ENCODE data around the gene CRCP. TPM values are rescaled to one million over a fixed set of nuclear protein-coding genes. Genes with fewer than 3 reads are reported as not detected.

CRCP gene
- total and polyA plus RNA-seq, 2 of the 13 experiments (the other 11 are each of a cell fraction or from before 2014, with no cell fraction given): 22.7 to 31.0 TPM

DNA sequence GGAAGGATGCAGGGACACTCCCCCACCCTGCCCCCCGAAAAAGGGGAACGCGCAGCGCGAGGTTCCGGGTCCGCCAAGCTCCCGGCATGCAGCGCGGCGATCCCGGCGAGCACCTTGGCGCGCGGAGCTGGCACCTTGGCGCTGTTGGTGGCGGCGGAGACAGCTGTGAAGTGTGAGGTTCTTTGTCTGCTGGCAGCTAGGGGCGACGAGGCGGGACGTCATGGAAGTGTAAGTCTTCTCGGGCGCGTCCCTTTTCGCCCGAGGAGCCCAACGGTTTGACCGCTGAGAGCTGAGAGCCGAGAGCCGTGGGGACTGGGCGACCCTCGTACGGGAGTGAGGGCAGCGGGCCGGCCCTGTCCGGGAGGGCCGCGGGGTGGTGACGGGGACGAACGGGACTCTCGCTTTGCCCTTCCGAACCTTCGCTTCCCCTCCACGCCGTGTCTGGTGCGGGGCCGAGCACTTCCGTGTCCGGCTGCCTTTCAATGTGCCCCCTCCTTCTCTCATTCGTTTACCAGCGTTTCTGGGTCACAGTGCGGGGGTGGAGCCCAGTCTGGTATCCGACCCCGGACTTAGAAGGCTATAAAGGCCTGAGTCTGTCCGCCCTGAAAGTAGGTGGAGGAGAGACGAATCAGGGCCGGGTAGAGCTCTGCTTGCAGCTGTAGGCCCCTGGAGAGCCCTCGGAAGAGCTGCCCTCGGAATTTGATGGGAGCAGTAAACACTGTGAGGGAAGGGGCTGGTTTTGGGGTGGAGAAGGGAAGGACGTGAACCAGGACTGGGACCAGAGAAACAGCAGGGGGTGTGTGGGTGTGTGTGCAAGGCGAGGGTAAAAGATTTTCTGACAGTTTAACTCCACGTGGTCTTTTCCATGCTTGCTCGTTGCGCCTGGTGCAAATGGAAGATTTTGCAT lies at the start of gene CRCP (continued):
- TF ChIP-seq, protein P1, sequence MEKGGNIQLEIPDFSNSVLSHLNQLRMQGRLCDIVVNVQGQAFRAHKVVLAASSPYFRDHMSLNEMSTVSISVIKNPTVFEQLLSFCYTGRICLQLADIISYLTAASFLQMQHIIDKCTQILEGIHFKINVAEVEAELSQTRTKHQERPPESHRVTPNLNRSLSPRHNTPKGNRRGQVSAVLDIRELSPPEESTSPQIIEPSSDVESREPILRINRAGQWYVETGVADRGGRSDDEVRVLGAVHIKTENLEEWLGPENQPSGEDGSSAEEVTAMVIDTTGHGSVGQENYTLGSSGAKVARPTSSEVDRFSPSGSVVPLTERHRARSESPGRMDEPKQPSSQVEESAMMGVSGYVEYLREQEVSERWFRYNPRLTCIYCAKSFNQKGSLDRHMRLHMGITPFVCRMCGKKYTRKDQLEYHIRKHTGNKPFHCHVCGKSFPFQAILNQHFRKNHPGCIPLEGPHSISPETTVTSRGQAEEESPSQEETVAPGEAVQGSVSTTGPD (CRISPR knock-in tag; IDR thresholded peaks at IDR 0.05): no peak
- peak; percentile 61 for TF ChIP-seq IRF2 (CRISPR knock-in tag; IDR thresholded peaks at IDR 0.05)
- TF ChIP-seq SIN3A (IDR thresholded peaks at IDR 0.05; ENCODE audit: borderline replicate concordance, low read depth, low read length): peak; percentile 87
- TF ChIP-seq MAFG (CRISPR knock-in tag; IDR thresholded peaks at IDR 0.05): no peak
- peak; percentile 93 for TF ChIP-seq SAFB2 (CRISPR knock-in tag; IDR thresholded peaks at IDR 0.05; ENCODE audit: borderline replicate concordance, low read depth)
- 0 out of 2 replicates have a peak, but pooled peaks have one; percentile 56 for TF ChIP-seq ZMAT3 (CRISPR knock-in tag; conservative IDR thresholded peaks at IDR 0.05)
- TF ChIP-seq PRPF4 (IDR thresholded peaks at IDR 0.05; ENCODE audit: low read depth, low read length, poor library complexity, severe bottlenecking): no peak
- TF ChIP-seq RFX1 (IDR thresholded peaks at IDR 0.05): no peak
- 0 out of 2 replicates have a peak, but pooled peaks have one; percentile 80 for TF ChIP-seq ZNF724P (CRISPR knock-in tag; IDR thresholded peaks at IDR 0.05; ENCODE audit: borderline replicate concordance)
- peak; percentile 42 for TF ChIP-seq YY1 (IDR thresholded peaks at IDR 0.05; ENCODE audit: insufficient read depth, insufficient replicate concordance, low read depth, low read length)
- TF ChIP-seq NCOR1 (IDR thresholded peaks at IDR 0.05; ENCODE audit: borderline replicate concordance, low read length): no peak
- no peak for TF ChIP-seq ZNF337 (CRISPR knock-in tag; IDR thresholded peaks at IDR 0.05; ENCODE audit: borderline replicate concordance, low read depth)
- peak; percentile 20; the same call in 1 of the 2 replicates for TF ChIP-seq KLF11 (CRISPR knock-in tag; IDR thresholded peaks at IDR 0.05)
- TF ChIP-seq, protein P2, sequence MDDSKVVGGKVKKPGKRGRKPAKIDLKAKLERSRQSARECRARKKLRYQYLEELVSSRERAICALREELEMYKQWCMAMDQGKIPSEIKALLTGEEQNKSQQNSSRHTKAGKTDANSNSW (CRISPR knock-in tag; IDR thresholded peaks at IDR 0.05; ENCODE audit: borderline replicate concordance): no peak
- no peak; the same call in 1 of the 2 replicates for TF ChIP-seq GATA4 (IDR thresholded peaks at IDR 0.05; ENCODE audit: borderline replicate concordance, low read depth)
- no peak; the same call in 1 of the 2 replicates for TF ChIP-seq HDAC2 (CRISPR knock-in tag; IDR thresholded peaks at IDR 0.05)
- TF ChIP-seq ZNF253 (CRISPR knock-in tag; IDR thresholded peaks at IDR 0.05; ENCODE audit: borderline replicate concordance): peak; percentile 66; the same call in 1 of the 2 replicates
- TF ChIP-seq HOXA5 (CRISPR knock-in tag; IDR thresholded peaks at IDR 0.05): 0 out of 2 replicates have a peak, but pooled peaks have one; percentile 55
- no peak for TF ChIP-seq GTF2F1 (IDR thresholded peaks at IDR 0.05; ENCODE audit: low read length)
- TF ChIP-seq MAFK (conservative IDR thresholded peaks at IDR 0.05 in 1 of 2, IDR thresholded peaks at IDR 0.05 in 1 of 2; ENCODE audit: low read length in 2 of 2): no peak
- peak; percentile 46; the same call in 1 of the 2 replicates for TF ChIP-seq ZNF572 (CRISPR knock-in tag; IDR thresholded peaks at IDR 0.05)
- TF ChIP-seq FOSL1 (CRISPR knock-in tag; IDR thresholded peaks at IDR 0.05; ENCODE audit: borderline replicate concordance): no peak
- TF ChIP-seq, protein P3, sequence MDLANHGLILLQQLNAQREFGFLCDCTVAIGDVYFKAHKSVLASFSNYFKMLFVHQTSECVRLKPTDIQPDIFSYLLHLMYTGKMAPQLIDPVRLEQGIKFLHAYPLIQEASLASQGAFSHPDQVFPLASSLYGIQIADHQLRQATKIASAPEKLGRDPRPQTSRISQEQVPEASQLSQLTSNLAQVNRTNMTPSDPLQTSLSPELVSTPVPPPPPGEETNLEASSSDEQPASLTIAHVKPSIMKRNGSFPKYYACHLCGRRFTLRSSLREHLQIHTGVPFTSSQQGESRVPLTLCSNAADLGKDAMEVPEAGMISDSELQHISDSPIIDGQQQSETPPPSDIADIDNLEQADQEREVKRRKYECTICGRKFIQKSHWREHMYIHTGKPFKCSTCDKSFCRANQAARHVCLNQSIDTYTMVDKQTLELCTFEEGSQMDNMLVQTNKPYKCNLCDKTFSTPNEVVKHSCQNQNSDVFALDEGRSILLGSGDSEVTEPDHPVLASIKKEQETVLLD (CRISPR knock-in tag; IDR thresholded peaks at IDR 0.05; ENCODE audit: low read depth): peak; percentile 20; the same call in 1 of the 2 replicates
- peak; percentile 83 for TF ChIP-seq TBX3 (IDR thresholded peaks at IDR 0.05; ENCODE audit: borderline replicate concordance)
- peak; percentile 90 for TF ChIP-seq ZNF607 (CRISPR knock-in tag; IDR thresholded peaks at IDR 0.05; ENCODE audit: borderline replicate concordance)
- TF ChIP-seq ZNF879 (CRISPR knock-in tag; IDR thresholded peaks at IDR 0.05): peak; percentile 82; the same call in 1 of the 2 replicates

Measured in HepG2 (cell line).